CD4-positive, alpha-beta T cell (primary cell): ENCODE results near the gene ABTB1. TPM values are rescaled to one million over a fixed set of nuclear protein-coding genes. Genes with fewer than 3 reads are reported as not detected.

Experiments used
- ATAC-seq: fragments of 200-7000 bp; cut with Tn5 transposase; one replicate; pipeline ENCODE4 v1.10.0; 2022; ENCODE audit warnings: mild to moderate bottlenecking; ENCODE audit not compliant: poor library complexity
- CTCF ChIA-PET: fragments of 350-600 bp; sonication (Branson Sonifier 250); formaldehyde crosslinking; loops from one replicate; lab custom pipeline; 2021; ENCODE audit warnings: antibody characterized with exemption, inconsistent platforms; lab: Charles Lee
- POLR2A ChIA-PET: fragments of 350-600 bp; sonication (Branson Sonifier 250); formaldehyde crosslinking; loops from one replicate; lab custom pipeline; 2021; ENCODE audit warnings: antibody characterized with exemption, inconsistent platforms; lab: Charles Lee
- DNase-seq, 14 experiments: peaks; one replicate each; pipeline ENCODE4 v3.0.0-alpha.2; 2013 to 2020; ENCODE audit warnings: mixed read lengths in 2 of 14
- H3K27ac ChIP-seq, 2 donors: one replicate each; pipeline versions ENCODE4 v1.5.1 to v1.7.0; 2013; ENCODE audit warnings: low read length in 2 of 2, low read depth in 1 of 2, mild to moderate bottlenecking in 1 of 2
- H3K27me3 ChIP-seq, 2 experiments: 1 replicate in 1 of 2; 2 replicates in 1 of 2; pipeline versions ENCODE4 v1.6.1 to v1.7.0; 2013; ENCODE audit warnings: low read length in 2 of 2, control low read depth in 1 of 2, mild to moderate bottlenecking in 1 of 2, moderate library complexity in 1 of 2; ENCODE audit not compliant: insufficient read depth in 2 of 2, control insufficient read depth in 1 of 2
- H3K36me3 ChIP-seq: one replicate; pipeline ENCODE4 v1.6.1; 2013; ENCODE audit warnings: low read length, control low read depth; ENCODE audit not compliant: insufficient read depth
- H3K4me1 ChIP-seq: one replicate; pipeline ENCODE4 v1.6.1; 2013; ENCODE audit warnings: low read length, control low read depth; ENCODE audit not compliant: insufficient read depth
- H3K4me3 ChIP-seq: one replicate; pipeline ENCODE4 v1.5.1; 2013; ENCODE audit warnings: mild to moderate bottlenecking, low read length, moderate library complexity
- H3K9me3 ChIP-seq, 2 experiments: 1 replicate in 1 of 2; 2 replicates in 1 of 2; pipeline versions ENCODE4 v1.6.1 to v1.7.0; 2013; ENCODE audit warnings: low read length in 2 of 2, mild to moderate bottlenecking in 2 of 2, control low read depth in 1 of 2, moderate library complexity in 1 of 2; ENCODE audit not compliant: control insufficient read depth in 1 of 2, insufficient read depth in 1 of 2
- H3K27ac Mint-ChIP-seq: one replicate; pipeline ENCODE4 v1.8.0; 2020; ENCODE audit warnings: mixed read lengths
- H3K27me3 Mint-ChIP-seq: one replicate; pipeline ENCODE4 v1.8.0; 2021; ENCODE audit warnings: mixed read lengths
- H3K36me3 Mint-ChIP-seq: one replicate; pipeline ENCODE4 v1.8.0; 2021; ENCODE audit warnings: low read depth, mixed read lengths
- H3K4me1 Mint-ChIP-seq: one replicate; pipeline ENCODE4 v1.8.0; 2021; ENCODE audit warnings: low read depth, mixed read lengths
- H3K4me3 Mint-ChIP-seq: one replicate; pipeline ENCODE4 v1.8.0; 2020; ENCODE audit warnings: mild to moderate bottlenecking, mixed read lengths
- H3K9me3 Mint-ChIP-seq: one replicate; pipeline ENCODE4 v1.8.0; 2020; ENCODE audit warnings: mixed read lengths
- CTCF ChIP-seq: fragments of 200-600 bp; IDR thresholded peaks from one replicate; pipeline ENCODE4 v1.8.0; 2022; ENCODE audit warnings: antibody characterized with exemption, mild to moderate bottlenecking
- intact Hi-C, 2 experiments: fragments of 100-400 bp; cut with DNase I in 1 of 2; cut with micrococcal nuclease in 1 of 2; formaldehyde crosslinking; loops; one replicate each; pipeline versions ENCODE4 v1.15.1 to v1.9.0; 2023 to 2025; cut with DNase I, micrococcal nuclease
- total RNA-seq, 174 experiments: library from RNA in 2 of 174; stranded (reverse) in 2 of 174; gene quantifications; one replicate each; pipeline ENCODE4 v1.2.3 and lab custom pipeline; 2021 to 2026

ABTB1 gene
- total RNA-seq, 2 experiments from 2014 or later = 116 to 118 TPM

GRCh38 chr3:127692501-127693335, 20.0 kb downstream of the ABTB1 start:
- Mint-ChIP-seq H3K4me3 (no peak overlapping the region), H3K36me3 (no peaks in the 10 kb centered on the region), H3K27me3 (no peaks in the 10 kb centered on the region), H3K9me3 (no peaks in the 10 kb centered on the region), H3K27ac (no peak overlapping the region), H3K4me1 (peaks cover 5% of the 10 kb centered on the region)
- no peak overlapping the region for H3K4me3 ChIP-seq
- no peaks in the 10 kb centered on the region for H3K9me3 ChIP-seq
- DNase-seq (no peak), ATAC-seq (no peak)
- H3K27ac ChIP-seq = no peak overlapping the region
- intact Hi-C loops = no loop called here
- CTCF ChIA-PET = no interaction called here
- TF ChIP-seq CTCF = no peak
- POLR2A ChIA-PET = no interaction called here
- H3K36me3 ChIP-seq = no peaks in the 10 kb centered on the region
- H3K27me3 ChIP-seq = no peaks in the 10 kb centered on the region
- peaks cover 12% of the 10 kb centered on the region for H3K4me1 ChIP-seq

DNA sequence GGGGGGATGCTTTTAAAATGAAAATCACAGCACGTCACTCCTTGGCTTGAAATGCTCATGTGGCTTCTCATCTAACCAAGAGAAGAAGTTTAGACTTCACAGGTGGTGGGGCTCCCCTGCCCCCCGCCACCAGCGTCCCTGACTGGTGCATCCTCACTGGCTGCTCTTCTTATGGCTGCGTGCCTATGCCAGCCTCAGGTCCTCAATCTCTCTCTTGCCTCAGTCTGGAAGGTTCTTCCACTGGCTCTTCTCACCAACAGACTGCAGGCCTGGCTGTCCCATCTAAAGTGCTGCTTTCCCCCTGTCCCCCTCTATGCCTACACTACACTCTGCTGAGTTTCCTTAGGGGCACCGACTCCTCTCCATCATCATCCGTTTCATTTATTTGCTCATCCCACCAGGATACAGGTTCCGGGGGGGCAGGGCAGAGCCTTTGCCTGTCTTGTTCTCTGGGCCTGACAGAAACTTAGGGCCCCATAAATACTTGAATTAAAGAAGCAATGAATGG, 20.6 kb downstream of the ABTB1 start:
- H3K4me3 ChIP-seq = no peak overlapping the region
- H3K27me3 ChIP-seq = no peaks in the 10 kb centered on the region
- H3K4me3 Mint-ChIP-seq = no peak overlapping the region
- H3K36me3 Mint-ChIP-seq = no peaks in the 10 kb centered on the region
- no peaks in the 10 kb centered on the region for H3K9me3 ChIP-seq
- H3K27ac ChIP-seq = no peak overlapping the region
- no peak overlapping the region for H3K27ac Mint-ChIP-seq
- peaks cover 5% of the 10 kb centered on the region for H3K4me1 Mint-ChIP-seq
- H3K27me3 Mint-ChIP-seq = no peaks in the 10 kb centered on the region
- CTCF ChIA-PET = interaction anchor here (1.0 to 1.4 kb wide), 3 partner anchors 22 to 118 kb away, joined by 3 to 6 read pairs (median 3); no protein-coding TSS in a partner anchor
- H3K36me3 ChIP-seq = no peaks in the 10 kb centered on the region
- H3K9me3 Mint-ChIP-seq = no peaks in the 10 kb centered on the region
- no peak for DNase-seq
- intact Hi-C loops = no loop called here
- H3K4me1 ChIP-seq = peaks cover 13% of the 10 kb centered on the region
- POLR2A ChIA-PET = interaction anchor here (1.7 kb wide), 1 partner anchor 21 kb away, joined by 11 read pairs; the partner anchor contains the start of gene ABTB1
- no peak for ATAC-seq
- no peak for TF ChIP-seq CTCF

- CTCF ChIA-PET = interaction anchor here (0.5 to 1.4 kb wide), 5 partner anchors 23 to 1771 kb away, joined by 3 to 6 read pairs (median 4); partner anchors contain the start of gene TPRA1
- peak; percentile 75 for ATAC-seq
These were observed 21.9 kb downstream of the ABTB1 start for GRCh38 chr3:127694467-127695215.

More at GRCh38 chr3:127694467-127695215, 21.9 kb downstream of the ABTB1 start:
- Mint-ChIP-seq H3K4me3 (no peak overlapping the region), H3K27me3 (no peaks in the 10 kb centered on the region), H3K36me3 (no peaks in the 10 kb centered on the region), H3K27ac (no peak overlapping the region), H3K4me1 (peaks cover 5% of the 10 kb centered on the region), H3K9me3 (no peaks in the 10 kb centered on the region)
- peak in 12 of 14 experiments; percentile 33 to 73 (median 49) for DNase-seq
- intact Hi-C loops = loop anchor here (1.0 kb wide), 2 partner anchors 42 to 119 kb away; no protein-coding TSS in a partner anchor
- Histone ChIP-seq H3K9me3 (no peaks in the 10 kb centered on the region), H3K27me3 (no peaks in the 10 kb centered on the region), H3K36me3 (no peaks in the 10 kb centered on the region), H3K4me3 (no peak overlapping the region), H3K4me1 (peaks cover 13% of the 10 kb centered on the region), H3K27ac (no peak overlapping the region)
- POLR2A ChIA-PET = interaction anchor here (1.4 to 1.7 kb wide), 2 partner anchors 22 to 120 kb away, joined by 6 to 11 read pairs; partner anchors contain the start of gene ABTB1
- TF ChIP-seq CTCF = peak; percentile 47
